ENCODE measurements around the gene GPHN.

The GPHN gene

GRCh38 chr14:66923251-66923650, 415.3 kb downstream of the GPHN start:
- Histone ChIP-seq H3K9me3 (ENCODE audit: low read depth, low read length) (no peaks in the 10 kb centered on the region), H3K9ac (ENCODE audit: insufficient read length) (no peak overlapping the region), H3K4me3 (no peak overlapping the region), H3K27ac (no peak overlapping the region), H3K36me3 (ENCODE audit: insufficient read depth, low read length) (peaks cover 11% of the 10 kb centered on the region)
- DNase-seq (ENCODE audit: low read depth, low spot score), result no peak
- TF ChIP-seq POLR2AphosphoS5 (IDR thresholded peaks at IDR 0.05; ENCODE audit: borderline replicate concordance, low read depth, low read length) (no peak), EZH2 (IDR thresholded peaks at IDR 0.05) (no peak), FOXP2 (optimal IDR thresholded peaks at IDR 0.05; ENCODE audit: control extremely low read depth, extremely low read length, insufficient read depth) (no peak)

DNA sequence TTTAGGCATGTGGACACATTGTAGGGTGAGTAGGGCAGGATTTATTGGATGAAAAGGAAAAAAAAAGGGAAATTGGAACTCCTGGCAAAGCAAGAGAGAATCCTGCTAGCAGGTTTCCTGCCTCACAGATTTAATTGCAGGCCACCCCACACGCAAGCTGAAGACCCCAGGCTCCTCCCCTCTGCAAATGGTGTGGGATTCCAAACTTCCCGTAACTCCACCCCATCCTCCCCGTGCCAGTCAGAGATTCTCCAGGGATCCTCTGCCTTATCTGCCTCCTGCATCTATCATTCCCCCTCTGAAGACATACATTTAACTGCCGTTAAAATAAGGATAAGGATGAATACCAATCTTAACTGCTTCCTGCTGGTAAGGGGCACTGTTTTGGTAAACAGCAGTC, 431.5 kb downstream of the GPHN start:
- Histone ChIP-seq H3K36me3 (ENCODE audit: insufficient read depth, low read length) (peaks cover 6% of the 10 kb centered on the region; the same call in 1 of the 2 replicates), H3K9me3 (ENCODE audit: low read depth, low read length) (peaks cover 16% of the 10 kb centered on the region; the same call in 1 of the 2 replicates), H3K9ac (ENCODE audit: insufficient read length) (no peak overlapping the region), H3K4me3 (no peak overlapping the region), H3K27ac (no peak overlapping the region)
- TF ChIP-seq EZH2 (IDR thresholded peaks at IDR 0.05) (no peak), POLR2AphosphoS5 (IDR thresholded peaks at IDR 0.05; ENCODE audit: borderline replicate concordance, low read depth, low read length) (no peak), FOXP2 (optimal IDR thresholded peaks at IDR 0.05; ENCODE audit: control extremely low read depth, extremely low read length, insufficient read depth) (no peak)
- no peak for DNase-seq (ENCODE audit: low read depth, low spot score)

DNA sequence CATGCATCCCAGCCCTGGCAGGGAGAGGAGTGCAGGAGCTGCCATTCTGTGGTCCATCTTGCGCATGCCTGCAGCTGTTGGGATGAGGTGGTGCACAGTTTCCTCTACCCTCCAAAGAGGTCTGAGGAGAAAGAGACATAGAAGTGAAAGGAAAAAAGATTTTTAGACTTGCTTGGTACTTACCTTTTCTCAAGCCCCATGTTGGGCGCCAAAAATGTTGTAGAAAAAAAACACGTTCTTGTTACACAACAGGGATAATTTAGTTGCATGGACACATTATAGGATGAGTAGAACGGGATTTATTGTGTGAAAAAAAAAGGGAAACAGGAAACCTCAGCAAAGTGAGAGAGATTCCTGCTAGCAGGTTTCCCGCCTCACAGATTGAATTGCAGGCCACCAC, 436.9 kb downstream of the GPHN start:
- peaks cover 32% of the 10 kb centered on the region; the same call in 1 of the 2 replicates for H3K9me3 ChIP-seq (ENCODE audit: low read depth, low read length)
- no peak overlapping the region for H3K9ac ChIP-seq (ENCODE audit: insufficient read length)
- TF ChIP-seq FOXP2 (optimal IDR thresholded peaks at IDR 0.05; ENCODE audit: control extremely low read depth, extremely low read length, insufficient read depth) (no peak), EZH2 (IDR thresholded peaks at IDR 0.05) (no peak), POLR2AphosphoS5 (IDR thresholded peaks at IDR 0.05; ENCODE audit: borderline replicate concordance, low read depth, low read length) (no peak)
- H3K4me3 ChIP-seq, result no peak overlapping the region
- H3K27ac ChIP-seq, result no peak overlapping the region
- peak; percentile 3 for DNase-seq (ENCODE audit: low read depth, low spot score)
- H3K36me3 ChIP-seq (ENCODE audit: insufficient read depth, low read length), result peaks cover 28% of the 10 kb centered on the region

DNA sequence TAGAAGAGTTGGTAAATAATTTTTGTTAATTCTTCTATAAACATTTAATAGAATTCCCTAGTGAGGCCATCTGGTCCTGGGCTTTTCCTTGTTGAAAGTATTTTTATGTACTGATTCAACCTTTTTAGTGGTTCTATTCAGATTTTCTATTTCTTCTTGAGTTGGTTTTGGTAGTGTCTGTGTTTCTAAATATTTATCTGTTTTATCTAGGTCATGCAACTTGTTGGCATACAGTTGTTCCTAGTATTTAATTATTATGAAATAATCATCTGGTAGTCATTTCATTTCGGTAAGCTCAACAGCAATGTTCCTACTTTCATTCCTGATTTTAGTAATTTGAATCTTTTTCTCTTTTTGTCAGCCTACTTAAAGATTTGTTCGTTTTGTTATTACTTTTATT, 447.2 kb downstream of the GPHN start:
- peaks cover 12% of the 10 kb centered on the region; the same call in 1 of the 2 replicates for H3K9me3 ChIP-seq (ENCODE audit: low read depth, low read length)
- H3K27ac ChIP-seq, result no peak overlapping the region
- H3K9ac ChIP-seq (ENCODE audit: insufficient read length), result no peak overlapping the region
- no peak for DNase-seq (ENCODE audit: low read depth, low spot score)
- TF ChIP-seq POLR2AphosphoS5 (IDR thresholded peaks at IDR 0.05; ENCODE audit: borderline replicate concordance, low read depth, low read length) (no peak), FOXP2 (optimal IDR thresholded peaks at IDR 0.05; ENCODE audit: control extremely low read depth, extremely low read length, insufficient read depth) (no peak), EZH2 (IDR thresholded peaks at IDR 0.05) (no peak)
- no peaks in the 10 kb centered on the region for H3K36me3 ChIP-seq (ENCODE audit: insufficient read depth, low read length)
- no peak overlapping the region for H3K4me3 ChIP-seq

GRCh38 chr14:66959437-66960050, 451.6 kb downstream of the GPHN start:
- H3K27ac ChIP-seq, result no peak overlapping the region
- no peak for TF ChIP-seq POLR2AphosphoS5 (IDR thresholded peaks at IDR 0.05; ENCODE audit: borderline replicate concordance, low read depth, low read length)
- TF ChIP-seq FOXP2 (optimal IDR thresholded peaks at IDR 0.05; ENCODE audit: control extremely low read depth, extremely low read length, insufficient read depth), result no peak
- no peak for TF ChIP-seq EZH2 (IDR thresholded peaks at IDR 0.05)
- no peak overlapping the region for H3K4me3 ChIP-seq
- H3K9ac ChIP-seq (ENCODE audit: insufficient read length), result no peak overlapping the region
- DNase-seq (ENCODE audit: low read depth, low spot score), result no peak
- H3K36me3 ChIP-seq (ENCODE audit: insufficient read depth, low read length), result no peaks in the 10 kb centered on the region
- peaks cover 9% of the 10 kb centered on the region; the same call in 1 of the 2 replicates for H3K9me3 ChIP-seq (ENCODE audit: low read depth, low read length)

GRCh38 chr14:66965831-66966230, 457.9 kb downstream of the GPHN start:
- no peak overlapping the region for H3K9ac ChIP-seq (ENCODE audit: insufficient read length)
- no peak overlapping the region for H3K27ac ChIP-seq
- H3K4me3 ChIP-seq, result no peak overlapping the region
- no peaks in the 10 kb centered on the region for H3K9me3 ChIP-seq (ENCODE audit: low read depth, low read length)
- no peaks in the 10 kb centered on the region for H3K36me3 ChIP-seq (ENCODE audit: insufficient read depth, low read length)
- no peak for DNase-seq (ENCODE audit: low read depth, low spot score)
- TF ChIP-seq FOXP2 (optimal IDR thresholded peaks at IDR 0.05; ENCODE audit: control extremely low read depth, extremely low read length, insufficient read depth), result no peak
- TF ChIP-seq EZH2 (IDR thresholded peaks at IDR 0.05), result no peak
- TF ChIP-seq POLR2AphosphoS5 (IDR thresholded peaks at IDR 0.05; ENCODE audit: borderline replicate concordance, low read depth, low read length), result no peak

DNA sequence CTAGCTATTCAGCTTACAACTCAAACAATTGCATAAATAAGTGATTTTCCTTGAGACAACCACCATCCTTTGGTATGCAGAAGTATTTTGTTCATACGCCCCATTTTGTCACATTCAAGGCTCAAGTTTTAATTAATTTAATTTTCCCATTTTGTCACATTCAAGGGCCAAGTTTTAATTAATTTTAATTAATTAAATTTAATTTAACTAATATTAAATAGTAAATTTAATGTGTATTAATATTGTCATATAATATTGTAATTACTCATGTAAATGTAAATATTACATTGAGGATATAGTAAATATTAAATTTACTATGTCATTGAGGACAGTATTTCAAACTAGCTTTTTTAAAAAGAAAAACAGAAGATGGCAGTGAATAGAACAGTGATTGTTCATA, 464.5 kb downstream of the GPHN start:
- no peak overlapping the region for H3K27ac ChIP-seq

GRCh38 chr14:66974397-66975025, 466.6 kb downstream of the GPHN start:
- Histone ChIP-seq H3K36me3 (ENCODE audit: insufficient read depth, low read length) (no peaks in the 10 kb centered on the region), H3K9me3 (ENCODE audit: low read depth, low read length) (no peaks in the 10 kb centered on the region), H3K9ac (ENCODE audit: insufficient read length) (no peak overlapping the region), H3K4me3 (no peak overlapping the region), H3K27ac (peak overlapping the region; percentile 60)
- no peak for TF ChIP-seq EZH2 (IDR thresholded peaks at IDR 0.05)
- no peak for TF ChIP-seq FOXP2 (optimal IDR thresholded peaks at IDR 0.05; ENCODE audit: control extremely low read depth, extremely low read length, insufficient read depth)
- no peak for TF ChIP-seq POLR2AphosphoS5 (IDR thresholded peaks at IDR 0.05; ENCODE audit: borderline replicate concordance, low read depth, low read length)
- no peak for DNase-seq (ENCODE audit: low read depth, low spot score)

More for the DNA sequence above, 464.5 kb downstream of the GPHN start:
- no peak for DNase-seq (ENCODE audit: low read depth, low spot score)
- no peak overlapping the region for H3K4me3 ChIP-seq
- TF ChIP-seq EZH2 (IDR thresholded peaks at IDR 0.05) (no peak), FOXP2 (optimal IDR thresholded peaks at IDR 0.05; ENCODE audit: control extremely low read depth, extremely low read length, insufficient read depth) (no peak), POLR2AphosphoS5 (IDR thresholded peaks at IDR 0.05; ENCODE audit: borderline replicate concordance, low read depth, low read length) (no peak)
- H3K9me3 ChIP-seq (ENCODE audit: low read depth, low read length), result no peaks in the 10 kb centered on the region
- H3K36me3 ChIP-seq (ENCODE audit: insufficient read depth, low read length), result no peaks in the 10 kb centered on the region
- no peak overlapping the region for H3K9ac ChIP-seq (ENCODE audit: insufficient read length)
